Measurements from ENCODE around the gene FADS2. TPM values are rescaled to one million over a fixed set of nuclear protein-coding genes. Genes with fewer than 3 reads are reported as not detected.

The FADS2 gene
- polyA plus RNA-seq, 1 donor (not counting 4 experiments of a cell fraction or from before 2014, with no cell fraction given), result 196 TPM

- Histone ChIP-seq H3K4me1 (ENCODE audit: control insufficient read depth, extremely low read depth, insufficient read depth, low read length) (peaks cover 32% of the 10 kb centered on the region), H3K79me2 (ENCODE audit: control insufficient read depth, insufficient read depth, low read length) (peaks cover 61% of the 10 kb centered on the region), H3K27ac (ENCODE audit: control insufficient read depth, insufficient read depth, low read length) (no peak overlapping the region), H3K9me3 (ENCODE audit: control insufficient read depth, low read depth, low read length) (no peaks in the 10 kb centered on the region), H3K9me1 (ENCODE audit: control insufficient read depth, extremely low read depth, insufficient read depth, low read length) (no peaks in the 10 kb centered on the region), H3K9ac (ENCODE audit: control insufficient read depth, extremely low read depth, insufficient read depth, low read length) (no peak overlapping the region), H2AFZ (ENCODE audit: control insufficient read depth, low read length) (no peak overlapping the region), H3K4me2 (ENCODE audit: control insufficient read depth, extremely low read depth, insufficient read depth, low read depth, low read length) (no peak overlapping the region), H3K27me3 (ENCODE audit: control insufficient read depth, extremely low read depth, insufficient read depth, low read length) (no peaks in the 10 kb centered on the region), H3K4me3 (ENCODE audit: control insufficient read depth in 2 of 3, extremely low read depth in 1 of 3, insufficient read depth in 2 of 3, low read depth in 1 of 3, low read length in 3 of 3) (no peak overlapping the region), H4K20me1 (ENCODE audit: control insufficient read depth, extremely low read depth, insufficient read depth, low read length) (peaks cover 5% of the 10 kb centered on the region), H3K36me3 (ENCODE audit: control insufficient read depth in 2 of 2, extremely low read depth in 1 of 2, insufficient read depth in 2 of 2, low read length in 2 of 2) (peaks cover 3 to 9% of the 10 kb centered on the region in 2 experiments)
- no peak for FAIRE-seq
- TF ChIP-seq EZH2 (IDR thresholded peaks at IDR 0.05; ENCODE audit: low read length), result no peak
- TF ChIP-seq, protein P1, sequence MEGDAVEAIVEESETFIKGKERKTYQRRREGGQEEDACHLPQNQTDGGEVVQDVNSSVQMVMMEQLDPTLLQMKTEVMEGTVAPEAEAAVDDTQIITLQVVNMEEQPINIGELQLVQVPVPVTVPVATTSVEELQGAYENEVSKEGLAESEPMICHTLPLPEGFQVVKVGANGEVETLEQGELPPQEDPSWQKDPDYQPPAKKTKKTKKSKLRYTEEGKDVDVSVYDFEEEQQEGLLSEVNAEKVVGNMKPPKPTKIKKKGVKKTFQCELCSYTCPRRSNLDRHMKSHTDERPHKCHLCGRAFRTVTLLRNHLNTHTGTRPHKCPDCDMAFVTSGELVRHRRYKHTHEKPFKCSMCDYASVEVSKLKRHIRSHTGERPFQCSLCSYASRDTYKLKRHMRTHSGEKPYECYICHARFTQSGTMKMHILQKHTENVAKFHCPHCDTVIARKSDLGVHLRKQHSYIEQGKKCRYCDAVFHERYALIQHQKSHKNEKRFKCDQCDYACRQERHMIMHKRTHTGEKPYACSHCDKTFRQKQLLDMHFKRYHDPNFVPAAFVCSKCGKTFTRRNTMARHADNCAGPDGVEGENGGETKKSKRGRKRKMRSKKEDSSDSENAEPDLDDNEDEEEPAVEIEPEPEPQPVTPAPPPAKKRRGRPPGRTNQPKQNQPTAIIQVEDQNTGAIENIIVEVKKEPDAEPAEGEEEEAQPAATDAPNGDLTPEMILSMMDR (optimal IDR thresholded peaks at IDR 0.05 in 1 of 3, IDR thresholded peaks at IDR 0.05 in 1 of 3, conservative IDR thresholded peaks at IDR 0.05 in 1 of 3; ENCODE audit: extremely low read depth in 1 of 3, insufficient read depth in 2 of 3, low read length in 3 of 3), result no peak
- no peak for DNase-seq (ENCODE audit: low read depth, low spot score)
- dilution Hi-C loops (cut with MboI; ENCODE audit: extremely low pct_ligation_motif_present, low sequenced_read_pairs), result no loop called here
Observed at GRCh38 chr11:61832207-61832606, 4.1 kb downstream of the FADS2 start.

GRCh38 chr11:61832754-61833153 lies 4.7 kb downstream of the FADS2 start:
- Histone ChIP-seq H3K79me2 (ENCODE audit: control insufficient read depth, insufficient read depth, low read length) (peaks cover 61% of the 10 kb centered on the region), H3K9me3 (ENCODE audit: control insufficient read depth, low read depth, low read length) (no peaks in the 10 kb centered on the region), H3K4me2 (ENCODE audit: control insufficient read depth, extremely low read depth, insufficient read depth, low read depth, low read length) (no peak overlapping the region), H3K27ac (ENCODE audit: control insufficient read depth, insufficient read depth, low read length) (no peak overlapping the region), H3K9ac (ENCODE audit: control insufficient read depth, extremely low read depth, insufficient read depth, low read length) (no peak overlapping the region), H3K27me3 (ENCODE audit: control insufficient read depth, extremely low read depth, insufficient read depth, low read length) (no peaks in the 10 kb centered on the region), H3K36me3 (ENCODE audit: control insufficient read depth in 2 of 2, extremely low read depth in 1 of 2, insufficient read depth in 2 of 2, low read length in 2 of 2) (peaks cover 5 to 9% of the 10 kb centered on the region in 2 experiments), H3K9me1 (ENCODE audit: control insufficient read depth, extremely low read depth, insufficient read depth, low read length) (no peaks in the 10 kb centered on the region), H2AFZ (ENCODE audit: control insufficient read depth, low read length) (no peak overlapping the region), H3K4me1 (ENCODE audit: control insufficient read depth, extremely low read depth, insufficient read depth, low read length) (peaks cover 32% of the 10 kb centered on the region), H4K20me1 (ENCODE audit: control insufficient read depth, extremely low read depth, insufficient read depth, low read length) (peaks cover 5% of the 10 kb centered on the region), H3K4me3 (ENCODE audit: control insufficient read depth in 2 of 3, extremely low read depth in 1 of 3, insufficient read depth in 2 of 3, low read depth in 1 of 3, low read length in 3 of 3) (no peak overlapping the region)
- dilution Hi-C loops (cut with MboI; ENCODE audit: extremely low pct_ligation_motif_present, low sequenced_read_pairs), result no loop called here
- FAIRE-seq (no peak), DNase-seq (ENCODE audit: low read depth, low spot score) (no peak)
- no peak for TF ChIP-seq EZH2 (IDR thresholded peaks at IDR 0.05; ENCODE audit: low read length)
- TF ChIP-seq, protein P1 (optimal IDR thresholded peaks at IDR 0.05 in 1 of 3, IDR thresholded peaks at IDR 0.05 in 1 of 3, conservative IDR thresholded peaks at IDR 0.05 in 1 of 3; ENCODE audit: extremely low read depth in 1 of 3, insufficient read depth in 2 of 3, low read length in 3 of 3), result no peak
